Ecto neural progenitor cell (in vitro differentiated cells): ENCODE results near the gene BET1L.
A peak's percentile ranks its signal among the peaks of the same experiment; 100 is the strongest.

Experiments used
- DNase-seq: peaks from one replicate; pipeline ENCODE4 v3.0.0-alpha.2; 2018; ENCODE audit warnings: low spot score

The BET1L gene

GRCh38 chr11:210122-210802 is 3.1 kb upstream of the BET1L start:
- no peak for DNase-seq

GRCh38 chr11:209275-210121 is 2.3 kb upstream of the BET1L start:
- DNase-seq = no peak

- DNase-seq = no peak
These were observed 1.7 kb upstream of the BET1L start for GRCh38 chr11:208917-209260.

- DNase-seq = peak; percentile 80
These were observed 1.1 kb upstream of the BET1L start for GRCh38 chr11:208181-208916.

GRCh38 chr11:207863-208180 is 623 bp upstream of the BET1L start:
- no peak for DNase-seq

- DNase-seq = no peak
These were observed 532 bp downstream of the BET1L start for GRCh38 chr11:206526-207207.

- DNase-seq = no peak
These were observed 1.2 kb downstream of the BET1L start for GRCh38 chr11:206002-206384.

GRCh38 chr11:205221-206001 is 1.8 kb downstream of the BET1L start:
- DNase-seq = no peak

- no peak for DNase-seq
These were observed 2.6 kb downstream of the BET1L start for GRCh38 chr11:204587-205109.

GRCh38 chr11:203945-204586 is 3.1 kb downstream of the BET1L start:
- DNase-seq = no peak

GRCh38 chr11:203056-203944 is 3.9 kb downstream of the BET1L start:
- no peak for DNase-seq

- no peak for DNase-seq
These were observed 4.7 kb downstream of the BET1L start for GRCh38 chr11:202490-202889.

GRCh38 chr11:201966-202365 is 5.2 kb downstream of the BET1L start:
- no peak for DNase-seq

- no peak for DNase-seq
These were observed 6.8 kb downstream of the BET1L start for GRCh38 chr11:200224-201003.

GRCh38 chr11:199782-200181 is 7.4 kb downstream of the BET1L start:
- DNase-seq = no peak

- no peak for DNase-seq
These were observed 8.1 kb downstream of the BET1L start for GRCh38 chr11:199004-199581.

- no peak for DNase-seq
These were observed 8.9 kb downstream of the BET1L start for GRCh38 chr11:198236-198806.

GRCh38 chr11:197741-198235 is 9.4 kb downstream of the BET1L start:
- no peak for DNase-seq
